ENCODE measurements around the gene PPFIA3.

GRCh38 chr19:49153167-49153809, 33.9 kb downstream of the PPFIA3 start:
- no peak for TF ChIP-seq CTCF (IDR thresholded peaks at IDR 0.05)
- no peak for TF ChIP-seq POLR2A (IDR thresholded peaks at IDR 0.05)

Data from testis (tissue), 2 donors.